ENCODE measurements around the gene CD99.
A peak's percentile ranks its signal among the peaks of the same experiment; 100 is the strongest.

Gene CD99

GRCh38 chrX:2676794-2677675 is 14.1 kb upstream of the CD99 start:
- DNase-seq, result no peak

GRCh38 chrX:2677764-2678163 is 13.3 kb upstream of the CD99 start:
- DNase-seq, result no peak

GRCh38 chrX:2678583-2678982 is 12.5 kb upstream of the CD99 start:
- no peak for DNase-seq

- DNase-seq, result no peak
Measured at GRCh38 chrX:2679534-2680485, 11.3 kb upstream of the CD99 start.

- DNase-seq, result no peak
Measured at GRCh38 chrX:2680486-2681348, 10.4 kb upstream of the CD99 start.

- no peak for DNase-seq
Measured at GRCh38 chrX:2682565-2683177, 8.4 kb upstream of the CD99 start.

- DNase-seq, result no peak
Measured at GRCh38 chrX:2684256-2684655, 6.8 kb upstream of the CD99 start.

GRCh38 chrX:2685886-2686285 is 5.2 kb upstream of the CD99 start:
- DNase-seq, result no peak

GRCh38 chrX:2689773-2690666 is 1.1 kb upstream of the CD99 start:
- DNase-seq, result no peak

GRCh38 chrX:2691543-2692220 is 587 bp downstream of the CD99 start:
- peak in 1 of 2 donors; percentile 26 for DNase-seq

- no peak for DNase-seq
Measured at GRCh38 chrX:2692221-2693112, 1.4 kb downstream of the CD99 start.

- no peak for DNase-seq
Measured at GRCh38 chrX:2693113-2694002, 2.3 kb downstream of the CD99 start.

GRCh38 chrX:2694914-2695267 is 3.8 kb downstream of the CD99 start:
- DNase-seq, result no peak

GRCh38 chrX:2696698-2697215 is 5.7 kb downstream of the CD99 start:
- DNase-seq, result peak; percentile 63 to 67

- no peak for DNase-seq
Measured at GRCh38 chrX:2697306-2697705, 6.2 kb downstream of the CD99 start.

- no peak for DNase-seq
Measured at GRCh38 chrX:2697741-2698299, 6.7 kb downstream of the CD99 start.

GRCh38 chrX:2698604-2699003 is 7.5 kb downstream of the CD99 start:
- DNase-seq, result no peak

GRCh38 chrX:2699959-2700358 is 8.9 kb downstream of the CD99 start:
- no peak for DNase-seq
